ENCODE results near the gene SNPH.
"Not testable (repeated sequence)": the region's sequence is repeated elsewhere in the genome, so short reads cannot be mapped to it uniquely, and the experiment has no call there.

The SNPH gene

DNA sequence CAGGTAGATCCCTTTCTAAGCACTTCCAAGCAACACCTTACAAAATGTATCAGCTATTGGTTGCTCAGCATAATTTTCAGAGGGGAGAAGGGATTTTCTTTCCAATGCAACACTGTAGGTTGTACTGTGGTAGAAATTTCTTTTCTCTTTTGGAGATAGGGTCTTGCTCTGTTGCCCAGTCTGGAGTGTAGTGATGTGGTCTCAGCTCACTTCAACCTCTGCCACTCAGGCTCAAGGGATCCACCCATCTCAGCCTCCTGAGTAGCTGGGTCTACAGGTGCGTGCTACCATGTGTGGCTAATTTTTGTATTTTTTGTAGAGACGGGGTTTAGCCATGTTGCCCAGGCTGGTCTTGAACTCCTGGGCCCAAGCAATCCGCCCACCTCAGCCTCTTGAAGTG is 24.0 kb upstream of the SNPH start:
- Histone ChIP-seq H3K4me1 (ENCODE audit: control insufficient read depth, insufficient read depth, low read length) (peaks cover 5% of the 10 kb centered on the region), H3K9ac (ENCODE audit: low read depth, low read length) (no peak overlapping the region), H3K36me3 (ENCODE audit: insufficient read depth, low read length) (no peaks in the 10 kb centered on the region), H3K4me2 (ENCODE audit: low read length) (no peak overlapping the region), H3K9me3 (replicated peaks; ENCODE audit: low read length) (no peaks in the 10 kb centered on the region), H3K27me3 (ENCODE audit: control insufficient read depth, insufficient read depth, low read length) (peaks cover 7% of the 10 kb centered on the region), H3K4me3 (ENCODE audit: low read length) (no peak overlapping the region)

DNA sequence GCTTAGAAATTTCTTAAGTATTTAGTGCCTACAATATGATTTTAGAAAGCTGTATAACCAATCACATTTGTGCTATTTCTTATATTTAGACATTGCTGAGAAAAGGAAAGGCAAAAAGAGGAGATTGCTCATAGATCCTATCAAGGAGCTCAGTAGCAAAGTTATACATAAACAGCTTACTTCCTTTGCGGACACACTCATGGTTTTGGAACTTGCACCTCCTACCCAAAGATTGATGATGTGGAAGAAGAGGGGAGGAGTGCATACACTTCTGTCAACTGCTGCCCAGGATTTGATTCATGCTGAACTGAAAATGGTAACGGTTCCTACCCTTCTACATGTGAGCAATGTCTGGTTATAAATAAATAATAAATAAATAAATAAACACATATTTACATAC is 23.6 kb upstream of the SNPH start:
- Histone ChIP-seq H3K9me3 (replicated peaks; ENCODE audit: low read length) (no peaks in the 10 kb centered on the region), H3K4me1 (ENCODE audit: control insufficient read depth, insufficient read depth, low read length) (peaks cover 5% of the 10 kb centered on the region), H3K4me3 (ENCODE audit: low read length) (no peak overlapping the region), H3K4me2 (ENCODE audit: low read length) (no peak overlapping the region), H3K36me3 (ENCODE audit: insufficient read depth, low read length) (no peaks in the 10 kb centered on the region), H3K27me3 (ENCODE audit: control insufficient read depth, insufficient read depth, low read length) (peaks cover 7% of the 10 kb centered on the region), H3K9ac (ENCODE audit: low read depth, low read length) (no peak overlapping the region)

DNA sequence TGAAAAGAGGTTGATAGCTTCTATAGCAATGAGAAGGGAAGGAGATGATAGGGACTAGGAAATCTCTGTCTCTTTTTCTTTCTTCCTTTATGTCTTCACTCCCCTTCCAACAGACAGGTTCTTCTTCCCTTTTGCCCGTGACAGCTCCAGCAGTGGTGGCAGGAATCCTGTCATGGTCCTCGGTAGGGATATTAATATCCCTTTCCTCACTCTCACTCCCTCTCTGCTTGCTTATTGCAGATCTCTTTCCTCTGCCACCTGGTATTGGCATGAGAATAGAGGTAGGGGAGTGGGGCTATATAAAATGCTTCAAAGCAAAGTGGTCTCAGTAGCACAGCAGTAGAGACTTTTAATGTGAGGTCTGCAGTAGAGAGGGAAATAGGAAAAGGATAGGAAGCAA is 20.5 kb upstream of the SNPH start:
- Histone ChIP-seq H3K27me3 (ENCODE audit: control insufficient read depth, insufficient read depth, low read length) (peaks cover 7% of the 10 kb centered on the region), H3K36me3 (ENCODE audit: insufficient read depth, low read length) (no peaks in the 10 kb centered on the region), H3K4me3 (ENCODE audit: low read length) (no peak overlapping the region)

DNA sequence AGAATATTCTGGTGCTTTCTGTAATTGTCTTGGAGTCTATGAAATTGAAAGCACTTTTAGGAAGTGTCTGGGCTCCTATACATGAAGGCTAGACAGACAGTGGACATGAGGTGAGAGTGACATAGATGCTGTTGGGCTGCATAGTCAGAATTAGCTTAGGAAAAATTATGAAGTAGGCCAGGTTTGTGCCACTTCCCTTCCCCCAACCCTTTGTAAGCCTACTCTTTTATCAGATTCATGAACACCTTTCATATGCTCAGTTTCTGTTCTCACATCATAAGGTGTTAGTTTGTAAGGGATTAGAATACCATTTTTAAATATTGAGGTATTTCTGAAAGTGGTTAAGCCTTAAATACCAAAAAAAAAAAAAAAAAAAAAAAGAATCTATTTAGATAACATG is 18.4 kb upstream of the SNPH start:
- no peak overlapping the region for H3K4me3 ChIP-seq (ENCODE audit: low read length)
- no peaks in the 10 kb centered on the region for H3K36me3 ChIP-seq (ENCODE audit: insufficient read depth, low read length)
- no peaks in the 10 kb centered on the region for H3K9me3 ChIP-seq (replicated peaks; ENCODE audit: low read length)
- peaks cover 16% of the 10 kb centered on the region for H3K27me3 ChIP-seq (ENCODE audit: control insufficient read depth, insufficient read depth, low read length)
- H3K4me2 ChIP-seq (ENCODE audit: low read length): no peak overlapping the region
- no peak overlapping the region for H3K9ac ChIP-seq (ENCODE audit: low read depth, low read length)
- no peaks in the 10 kb centered on the region for H3K4me1 ChIP-seq (ENCODE audit: control insufficient read depth, insufficient read depth, low read length)

More for the DNA sequence above, 20.5 kb upstream of the SNPH start:
- no peak overlapping the region for H3K9ac ChIP-seq (ENCODE audit: low read depth, low read length)
- no peaks in the 10 kb centered on the region for H3K9me3 ChIP-seq (replicated peaks; ENCODE audit: low read length)
- peaks cover 5% of the 10 kb centered on the region for H3K4me1 ChIP-seq (ENCODE audit: control insufficient read depth, insufficient read depth, low read length)
- H3K4me2 ChIP-seq (ENCODE audit: low read length): no peak overlapping the region

DNA sequence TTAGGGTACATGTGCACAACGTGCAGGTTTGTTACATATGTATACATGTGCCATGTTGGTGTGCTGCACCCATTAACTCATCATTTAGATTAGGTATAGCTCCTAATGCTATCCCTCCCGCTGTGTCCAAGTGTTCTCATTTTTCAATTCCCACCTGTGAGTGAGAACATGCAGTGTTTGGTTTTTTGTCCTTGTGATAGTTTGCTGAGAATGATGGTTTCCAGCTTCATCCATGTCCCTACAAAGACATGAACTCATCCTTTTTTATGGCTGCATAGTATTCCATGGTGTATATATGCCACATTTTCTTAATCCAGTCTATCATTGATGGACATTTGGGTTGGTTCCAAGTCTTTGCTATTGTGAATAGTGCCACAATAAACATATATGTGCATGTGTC is 15.8 kb upstream of the SNPH start:
- not testable (repeated sequence) for H3K4me3 ChIP-seq (ENCODE audit: low read length); H3K9me3 ChIP-seq (replicated peaks; ENCODE audit: low read length); H3K4me1 ChIP-seq (ENCODE audit: control insufficient read depth, insufficient read depth, low read length); H3K36me3 ChIP-seq (ENCODE audit: insufficient read depth, low read length); H3K4me2 ChIP-seq (ENCODE audit: low read length); H3K9ac ChIP-seq (ENCODE audit: low read depth, low read length)
- H3K27me3 ChIP-seq (ENCODE audit: control insufficient read depth, insufficient read depth, low read length): peaks cover 35% of the 10 kb centered on the region

DNA sequence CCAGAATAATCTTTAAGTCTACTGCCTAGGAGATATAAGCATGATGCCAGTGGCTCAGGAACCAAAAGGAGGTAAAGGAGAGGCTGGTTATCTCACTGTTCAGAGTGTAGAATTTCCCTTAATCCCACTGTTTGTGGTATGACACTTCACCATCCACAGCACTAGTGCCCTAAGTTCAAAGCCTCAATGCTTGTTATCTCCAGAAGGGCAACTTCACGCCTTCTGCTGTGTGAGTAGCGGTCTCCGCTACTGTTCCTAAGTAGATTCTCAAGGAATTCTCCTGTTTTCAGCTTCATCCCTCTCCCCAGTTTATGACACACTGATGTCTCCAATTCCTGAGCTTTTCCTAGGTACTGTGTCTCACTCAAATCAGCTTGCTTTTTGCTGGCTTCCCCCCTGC is 13.7 kb upstream of the SNPH start:
- Histone ChIP-seq H3K9me3 (replicated peaks; ENCODE audit: low read length) (no peaks in the 10 kb centered on the region), H3K9ac (ENCODE audit: low read depth, low read length) (no peak overlapping the region), H3K4me3 (ENCODE audit: low read length) (no peak overlapping the region), H3K4me2 (ENCODE audit: low read length) (no peak overlapping the region), H3K36me3 (ENCODE audit: insufficient read depth, low read length) (no peaks in the 10 kb centered on the region), H3K27me3 (ENCODE audit: control insufficient read depth, insufficient read depth, low read length) (peaks cover 36% of the 10 kb centered on the region), H3K4me1 (ENCODE audit: control insufficient read depth, insufficient read depth, low read length) (no peaks in the 10 kb centered on the region)

DNA sequence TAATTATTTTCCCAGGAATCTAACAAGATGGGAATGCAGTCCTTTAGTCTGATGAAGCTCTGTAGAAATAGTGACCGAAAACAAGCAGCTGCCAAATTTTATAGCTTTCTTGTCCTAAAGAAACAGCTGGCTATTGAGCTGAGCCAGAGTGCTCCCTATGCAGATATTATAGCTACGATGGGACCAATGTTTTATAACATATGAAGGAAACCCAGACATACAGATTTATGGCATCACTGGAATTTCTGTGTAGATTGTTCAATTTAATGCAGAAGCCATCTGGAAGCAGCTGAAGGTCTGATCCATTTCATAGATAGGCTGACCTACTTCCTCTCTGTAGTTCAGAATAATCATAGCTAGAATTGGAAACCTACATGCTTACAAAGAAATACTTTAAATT is 11.8 kb upstream of the SNPH start:
- no peak overlapping the region for H3K4me3 ChIP-seq (ENCODE audit: low read length)
- no peaks in the 10 kb centered on the region for H3K9me3 ChIP-seq (replicated peaks; ENCODE audit: low read length)
- no peaks in the 10 kb centered on the region for H3K36me3 ChIP-seq (ENCODE audit: insufficient read depth, low read length)
- peaks cover 44% of the 10 kb centered on the region for H3K27me3 ChIP-seq (ENCODE audit: control insufficient read depth, insufficient read depth, low read length)
- H3K4me2 ChIP-seq (ENCODE audit: low read length): no peak overlapping the region
- no peaks in the 10 kb centered on the region for H3K4me1 ChIP-seq (ENCODE audit: control insufficient read depth, insufficient read depth, low read length)
- H3K9ac ChIP-seq (ENCODE audit: low read depth, low read length): no peak overlapping the region

DNA sequence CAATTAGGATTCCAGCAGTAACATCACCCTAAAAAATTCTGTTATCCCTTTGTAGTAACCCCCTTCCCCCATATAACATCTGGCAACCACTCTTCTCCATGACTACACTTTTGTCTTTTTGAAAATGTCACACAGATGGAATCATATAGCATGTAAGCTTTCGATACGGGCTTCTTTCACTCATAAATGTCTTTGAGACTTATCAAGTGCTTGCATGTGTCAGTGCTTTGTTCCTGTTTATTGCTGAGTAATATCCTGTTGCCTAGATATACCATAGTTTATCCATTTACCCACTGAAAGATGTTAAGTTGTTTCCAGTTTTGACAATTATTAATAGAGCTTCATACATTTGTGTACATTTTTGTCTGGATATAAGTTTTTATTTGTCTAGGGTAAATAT is 10.4 kb upstream of the SNPH start:
- H3K9ac ChIP-seq (ENCODE audit: low read depth, low read length): no peak overlapping the region
- no peak overlapping the region for H3K4me2 ChIP-seq (ENCODE audit: low read length)
- no peaks in the 10 kb centered on the region for H3K9me3 ChIP-seq (replicated peaks; ENCODE audit: low read length)
- no peak overlapping the region for H3K4me3 ChIP-seq (ENCODE audit: low read length)
- H3K27me3 ChIP-seq (ENCODE audit: control insufficient read depth, insufficient read depth, low read length): peaks cover 49% of the 10 kb centered on the region
- H3K4me1 ChIP-seq (ENCODE audit: control insufficient read depth, insufficient read depth, low read length): no peaks in the 10 kb centered on the region
- H3K36me3 ChIP-seq (ENCODE audit: insufficient read depth, low read length): no peaks in the 10 kb centered on the region

DNA sequence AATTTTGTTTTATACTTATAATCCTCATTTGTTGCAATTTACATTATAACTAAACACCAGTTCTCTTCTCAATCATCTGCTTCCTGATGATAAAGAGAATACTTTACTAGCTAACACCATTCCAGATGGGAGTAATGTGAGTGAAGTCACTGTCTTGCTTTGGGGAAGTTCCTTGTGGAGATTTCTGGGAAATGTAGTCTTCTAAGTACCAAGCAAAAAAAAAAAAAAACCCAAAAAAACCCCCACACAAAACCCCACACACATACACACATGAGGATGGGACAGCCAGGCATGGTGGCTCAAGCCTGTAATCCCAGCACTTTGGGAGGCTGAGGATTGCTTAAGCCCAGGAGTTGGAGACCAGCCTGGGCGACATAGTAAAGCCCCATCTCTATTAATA is 2.2 kb upstream of the SNPH start:
- Histone ChIP-seq H3K27me3 (ENCODE audit: control insufficient read depth, insufficient read depth, low read length) (peaks cover 9% of the 10 kb centered on the region), H3K9me3 (replicated peaks; ENCODE audit: low read length) (no peaks in the 10 kb centered on the region), H3K4me2 (ENCODE audit: low read length) (no peak overlapping the region), H3K9ac (ENCODE audit: low read depth, low read length) (no peak overlapping the region), H3K36me3 (ENCODE audit: insufficient read depth, low read length) (no peaks in the 10 kb centered on the region), H3K4me3 (ENCODE audit: low read length) (no peak overlapping the region), H3K4me1 (ENCODE audit: control insufficient read depth, insufficient read depth, low read length) (peaks cover 17% of the 10 kb centered on the region)

DNA sequence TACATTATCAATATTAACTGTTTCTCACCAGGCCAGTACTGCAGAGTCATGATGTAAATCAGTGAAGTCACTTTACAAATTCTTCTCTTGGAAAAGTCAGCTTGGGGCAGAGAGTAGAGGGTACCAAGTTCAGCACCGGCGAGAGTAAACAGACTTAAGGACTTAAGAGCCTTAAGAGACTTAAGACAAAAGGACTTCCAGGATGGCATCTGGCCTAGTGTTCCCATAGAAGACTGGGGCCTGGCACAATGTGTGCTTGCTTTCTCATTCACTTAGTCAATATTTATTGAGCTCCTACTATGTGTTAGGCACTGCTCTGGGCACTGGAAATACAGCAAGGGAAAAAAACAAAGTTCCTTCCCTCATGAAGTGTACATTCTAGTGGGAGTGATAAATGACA is 1.4 kb upstream of the SNPH start:
- Histone ChIP-seq H3K4me2 (ENCODE audit: low read length) (no peak overlapping the region), H3K4me3 (ENCODE audit: low read length) (no peak overlapping the region), H3K36me3 (ENCODE audit: insufficient read depth, low read length) (no peaks in the 10 kb centered on the region), H3K9ac (ENCODE audit: low read depth, low read length) (no peak overlapping the region), H3K4me1 (ENCODE audit: control insufficient read depth, insufficient read depth, low read length) (peaks cover 17% of the 10 kb centered on the region), H3K27me3 (ENCODE audit: control insufficient read depth, insufficient read depth, low read length) (peaks cover 9% of the 10 kb centered on the region), H3K9me3 (replicated peaks; ENCODE audit: low read length) (no peaks in the 10 kb centered on the region)

DNA sequence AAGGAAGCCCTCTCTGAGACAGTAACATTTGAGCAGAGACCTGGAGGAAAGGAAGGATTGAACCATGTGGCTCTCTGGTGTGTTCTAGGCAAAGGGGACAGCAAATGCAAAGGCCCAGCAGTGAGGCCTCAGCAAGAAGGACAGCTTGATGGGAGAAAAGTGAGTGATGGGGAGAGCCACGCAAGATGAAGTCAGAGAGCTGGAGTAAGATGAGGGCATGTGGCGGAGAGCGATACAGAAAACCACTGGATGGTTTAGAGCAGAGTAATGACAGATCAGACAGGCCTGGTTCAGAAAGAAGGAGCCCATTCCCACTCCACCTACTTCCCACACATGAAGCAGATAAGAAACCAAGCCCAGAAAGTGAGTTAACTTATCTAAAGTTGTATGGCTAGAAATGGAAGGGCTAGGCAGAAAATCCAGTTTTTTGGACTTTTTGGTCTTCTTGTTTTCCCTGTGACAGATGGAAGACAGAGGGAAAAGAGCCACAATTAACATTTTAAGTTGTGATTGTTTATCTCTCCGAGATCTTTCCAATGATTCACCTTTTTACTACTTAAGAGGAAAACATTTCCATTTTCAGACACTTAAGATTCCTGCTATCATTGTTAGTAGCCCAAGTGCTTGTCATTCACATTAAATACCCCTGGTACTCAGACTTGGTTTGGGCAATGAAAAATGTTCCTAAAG is 723 bp upstream of the SNPH start:
- H3K27me3 ChIP-seq (ENCODE audit: control insufficient read depth, insufficient read depth, low read length): peaks cover 7% of the 10 kb centered on the region
- peak overlapping the region; percentile 74 for H3K9ac ChIP-seq (ENCODE audit: low read depth, low read length)
- peak overlapping the region; percentile 90 for H3K4me2 ChIP-seq (ENCODE audit: low read length)
- H3K36me3 ChIP-seq (ENCODE audit: insufficient read depth, low read length): no peaks in the 10 kb centered on the region
- peaks cover 17% of the 10 kb centered on the region for H3K4me1 ChIP-seq (ENCODE audit: control insufficient read depth, insufficient read depth, low read length)
- peak overlapping the region; percentile 78 for H3K4me3 ChIP-seq (ENCODE audit: low read length)
- H3K9me3 ChIP-seq (replicated peaks; ENCODE audit: low read length): no peaks in the 10 kb centered on the region

DNA sequence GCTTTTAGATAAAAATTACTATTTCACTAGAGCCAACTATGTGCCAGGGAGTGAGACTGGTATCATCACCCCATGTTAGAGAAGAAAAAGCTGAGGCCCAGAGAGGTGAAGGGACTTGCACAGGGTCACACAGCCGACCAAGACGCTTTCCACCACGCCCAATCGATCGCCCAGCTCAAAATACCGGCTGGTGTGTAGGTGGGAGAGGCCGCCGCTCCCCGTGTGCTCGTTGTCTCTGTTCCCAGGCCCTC is 253 bp upstream of the SNPH start:
- H3K4me3 ChIP-seq (ENCODE audit: low read length): peak overlapping the region; percentile 78
- H3K36me3 ChIP-seq (ENCODE audit: insufficient read depth, low read length): no peaks in the 10 kb centered on the region
- H3K4me2 ChIP-seq (ENCODE audit: low read length): peak overlapping the region; percentile 90
- H3K4me1 ChIP-seq (ENCODE audit: control insufficient read depth, insufficient read depth, low read length): peaks cover 17% of the 10 kb centered on the region
- no peaks in the 10 kb centered on the region for H3K9me3 ChIP-seq (replicated peaks; ENCODE audit: low read length)
- H3K9ac ChIP-seq (ENCODE audit: low read depth, low read length): peak overlapping the region; percentile 74
- peaks cover 3% of the 10 kb centered on the region for H3K27me3 ChIP-seq (ENCODE audit: control insufficient read depth, insufficient read depth, low read length)
